Airway epithelial cell (primary cell): Measurements from ENCODE around the gene LYPLAL1. TPM values are rescaled to one million over a fixed set of nuclear protein-coding genes. Genes with fewer than 3 reads are reported as not detected.

Experiments used
- total RNA-seq: library from RNA; depleted of rRNA; stranded (reverse); fragments of >200 nt; gene quantifications from 2 replicates; pipeline ENCODE4 v1.2.3, GENCODE V29; 2015

The LYPLAL1 gene
- 13.8 and 20.4 TPM in 2 replicates for total RNA-seq

DNA sequence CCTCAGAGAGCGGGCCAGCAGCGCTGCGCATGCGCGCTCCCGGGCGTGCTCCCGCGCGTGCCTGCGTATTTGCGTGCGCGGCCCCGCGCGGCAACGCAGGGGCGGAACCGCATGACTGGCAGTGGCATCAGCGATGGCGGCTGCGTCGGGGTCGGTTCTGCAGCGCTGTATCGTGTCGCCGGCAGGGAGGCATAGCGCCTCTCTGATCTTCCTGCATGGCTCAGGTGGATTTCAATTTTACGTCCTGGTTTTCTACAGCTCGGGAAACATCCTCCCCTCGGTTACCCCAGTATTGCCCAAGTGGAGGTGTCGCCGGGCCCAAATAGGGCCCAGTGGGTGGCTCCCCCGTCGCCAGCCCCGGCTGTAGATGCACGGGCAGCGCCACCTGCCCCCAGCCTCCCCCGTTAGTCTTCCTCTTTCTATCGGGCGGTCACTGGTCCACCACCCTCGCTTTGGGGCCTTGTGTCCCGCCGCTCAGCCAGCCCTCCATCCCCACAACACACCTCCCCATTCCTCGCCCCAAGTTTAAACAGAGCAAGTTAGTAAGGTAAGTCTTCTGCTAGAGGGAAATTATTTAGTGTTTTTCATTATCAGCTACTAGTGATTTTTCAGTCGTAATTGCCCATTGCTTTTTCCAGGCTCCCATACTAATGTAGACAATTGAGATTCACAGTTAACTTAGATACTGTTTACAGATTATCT is at the start of gene LYPLAL1:
Gene LYPLAL1 (plus strand): TSS at position 121 of the 702 bp plus-strand sequence. CDS start 13 bp downstream, at position 134.

